Right ventricle myocardium inferior (tissue), 1 donor: ENCODE data around the gene GTF3C5. TPM values are rescaled to one million over a fixed set of nuclear protein-coding genes. Genes with fewer than 3 reads are reported as not detected.
A peak's percentile ranks its signal among the peaks of the same experiment; 100 is the strongest.
"Not testable (repeated sequence)": the region's sequence is repeated elsewhere in the genome, so short reads cannot be mapped to it uniquely, and the experiment has no call there.

ENCODE experiments used
- ATAC-seq: fragments of 200-7000 bp; cut with Tn5 transposase; one replicate; pipeline ENCODE4 v1.9.1; 2020; ENCODE audit warnings: mild to moderate bottlenecking, moderate library complexity
- DNase-seq: peaks from one replicate; pipeline ENCODE4 v3.0.0; 2021; ENCODE audit errors: missing footprints
- intact Hi-C: fragments of 100-400 bp; cut with DNase I; formaldehyde crosslinking; loops from one replicate; pipeline ENCODE4 v1.11.0; 2022
- total RNA-seq: library from RNA; stranded (reverse); fragmentation: NEBNext Ultra II Directional; extraction: Animal tissue kit (Norgen Biotek cat#: 25700); gene quantifications from one replicate; pipeline ENCODE4 v1.2.1, GENCODE V29; 2021
- donor health status: DM: no; HTN: yes; CAD: no; lungs with severe emphysema.

Gene GTF3C5
- total RNA-seq, 1 donor from 2014 or later = 58.0 TPM

GRCh38 chr9:133046900-133047295 lies 16.1 kb downstream of the GTF3C5 start:
- no peak for ATAC-seq
- intact Hi-C loops = no loop called here
- no peak for DNase-seq

GRCh38 chr9:133048595-133048994 lies 17.8 kb downstream of the GTF3C5 start:
- no peak for DNase-seq
- intact Hi-C loops = no loop called here
- ATAC-seq = peak; percentile 52

- intact Hi-C loops = no loop called here
- DNase-seq = no peak
- no peak for ATAC-seq
These were observed 18.2 kb downstream of the GTF3C5 start for GRCh38 chr9:133049043-133049442.

GRCh38 chr9:133050142-133050541 lies 19.3 kb downstream of the GTF3C5 start:
- ATAC-seq (no peak), DNase-seq (no peak)
- intact Hi-C loops = no loop called here

- intact Hi-C loops = no loop called here
- no peak for DNase-seq
- ATAC-seq = no peak
These were observed 20.0 kb downstream of the GTF3C5 start for GRCh38 chr9:133050781-133051180.

- intact Hi-C loops = no loop called here
- DNase-seq = no peak
These were observed 20.6 kb downstream of the GTF3C5 start for GRCh38 chr9:133051281-133051900.

GRCh38 chr9:133051966-133052539 lies 21.3 kb downstream of the GTF3C5 start:
- intact Hi-C loops = no loop called here
- DNase-seq = no peak
- ATAC-seq = no peak

More at GRCh38 chr9:133051281-133051900, 20.6 kb downstream of the GTF3C5 start:
- no peak for ATAC-seq

- DNase-seq (peak; percentile 78), ATAC-seq (peak; percentile 78)
- intact Hi-C loops = loop anchor here (2.0 kb wide), 1 partner anchor 86 kb away; no protein-coding TSS in a partner anchor
These were observed 23.5 kb downstream of the GTF3C5 start for GRCh38 chr9:133054194-133054890.

- ATAC-seq = peak; percentile 90
- DNase-seq = peak; percentile 86
- intact Hi-C loops = loop anchor here (2.0 kb wide), 1 partner anchor 86 kb away; no protein-coding TSS in a partner anchor
These were observed 24.2 kb downstream of the GTF3C5 start for GRCh38 chr9:133054966-133055365.

- ATAC-seq (no peak), DNase-seq (no peak)
- intact Hi-C loops = loop anchor here (2.0 kb wide), 1 partner anchor 85 kb away; no protein-coding TSS in a partner anchor
These were observed 25.1 kb downstream of the GTF3C5 start for GRCh38 chr9:133055788-133056420.

GRCh38 chr9:133056533-133056932 lies 25.7 kb downstream of the GTF3C5 start:
- intact Hi-C loops = no loop called here
- DNase-seq (no peak), ATAC-seq (no peak)

- ATAC-seq = no peak
- intact Hi-C loops = no loop called here
- DNase-seq = no peak
These were observed 26.2 kb downstream of the GTF3C5 start for GRCh38 chr9:133057006-133057405.

GRCh38 chr9:133057553-133057952 lies 26.8 kb downstream of the GTF3C5 start:
- intact Hi-C loops = no loop called here
- ATAC-seq = no peak
- no peak for DNase-seq

GRCh38 chr9:133058071-133058470 lies 27.3 kb downstream of the GTF3C5 start:
- no peak for DNase-seq
- intact Hi-C loops = no loop called here
- ATAC-seq = no peak

GRCh38 chr9:133058550-133059320 lies 27.9 kb downstream of the GTF3C5 start:
- no peak for ATAC-seq
- intact Hi-C loops = no loop called here

GRCh38 chr9:133059623-133060022 lies 28.8 kb downstream of the GTF3C5 start:
- DNase-seq = no peak
- ATAC-seq = no peak
- intact Hi-C loops = no loop called here

More at GRCh38 chr9:133058550-133059320, 27.9 kb downstream of the GTF3C5 start:
- no peak for DNase-seq

- intact Hi-C loops = no loop called here
- no peak for ATAC-seq
- no peak for DNase-seq
These were observed 29.6 kb downstream of the GTF3C5 start for GRCh38 chr9:133060417-133060841.

- DNase-seq, intact Hi-C loops: not testable (repeated sequence)
- peak; percentile 51 for ATAC-seq
These were observed 30.4 kb downstream of the GTF3C5 start for GRCh38 chr9:133061019-133061763.
